ENCODE data around the gene RNF213.

RNF213 gene

GRCh38 chr17:80419255-80419654 is 158.6 kb downstream of the RNF213 start:
- DNase-seq (ENCODE audit: low read depth): no peak

DNA sequence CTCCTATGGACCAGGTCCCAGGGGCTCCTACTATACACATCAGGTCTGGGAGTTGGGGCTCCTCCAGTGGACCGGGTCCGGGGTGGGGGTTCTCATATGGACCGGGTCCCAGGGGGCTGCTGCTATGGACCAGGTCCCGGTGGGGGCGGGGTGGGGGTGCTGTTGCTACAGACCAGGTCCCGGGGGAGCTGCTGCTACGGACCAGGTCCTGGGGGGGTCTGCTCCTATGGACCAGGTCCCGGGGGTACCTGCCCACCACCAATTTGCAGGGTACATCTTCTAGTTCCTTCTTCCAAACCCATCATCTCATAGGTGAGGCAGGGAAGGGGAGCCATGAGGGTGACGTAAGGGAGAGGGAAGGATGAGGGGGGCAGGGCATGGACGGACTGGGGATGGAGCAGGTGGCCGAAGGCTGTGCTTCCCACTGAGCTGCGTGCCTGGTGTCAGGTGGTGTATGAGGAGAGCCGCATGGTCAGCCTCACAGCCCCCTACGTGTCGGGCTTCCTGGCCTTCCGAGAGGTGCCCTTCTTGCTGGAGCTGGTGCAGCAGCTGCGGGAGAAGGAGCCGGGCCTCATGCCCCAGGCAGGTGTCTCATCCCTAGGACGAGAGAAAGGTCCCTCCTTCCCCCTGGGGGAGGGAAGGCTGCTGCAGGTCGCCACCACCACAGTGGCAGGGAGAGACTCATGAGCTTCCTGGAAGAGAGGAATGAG is 160.9 kb downstream of the RNF213 start:
- no peak for DNase-seq (ENCODE audit: low read depth)

DNA sequence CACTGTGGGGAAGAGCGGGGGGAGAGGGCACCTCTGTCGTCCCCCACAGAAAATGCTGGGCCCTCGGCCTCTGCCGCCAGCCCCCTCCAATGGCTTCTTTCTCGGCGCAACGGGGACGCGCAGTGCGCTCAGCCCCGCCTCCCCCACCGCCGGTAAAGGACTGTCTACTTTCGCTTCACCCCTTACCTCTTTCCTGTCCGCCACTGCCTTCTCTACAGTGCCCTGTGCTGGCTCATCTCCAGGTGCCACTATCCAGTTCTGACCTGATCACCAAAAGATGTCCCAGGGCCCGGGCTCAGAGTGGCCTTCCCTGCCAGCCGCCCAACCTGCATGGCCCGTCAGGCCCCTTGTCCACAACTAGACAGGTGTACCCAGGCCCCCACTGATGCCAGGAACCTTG is 161.6 kb downstream of the RNF213 start:
- no peak for DNase-seq (ENCODE audit: low read depth)

DNA sequence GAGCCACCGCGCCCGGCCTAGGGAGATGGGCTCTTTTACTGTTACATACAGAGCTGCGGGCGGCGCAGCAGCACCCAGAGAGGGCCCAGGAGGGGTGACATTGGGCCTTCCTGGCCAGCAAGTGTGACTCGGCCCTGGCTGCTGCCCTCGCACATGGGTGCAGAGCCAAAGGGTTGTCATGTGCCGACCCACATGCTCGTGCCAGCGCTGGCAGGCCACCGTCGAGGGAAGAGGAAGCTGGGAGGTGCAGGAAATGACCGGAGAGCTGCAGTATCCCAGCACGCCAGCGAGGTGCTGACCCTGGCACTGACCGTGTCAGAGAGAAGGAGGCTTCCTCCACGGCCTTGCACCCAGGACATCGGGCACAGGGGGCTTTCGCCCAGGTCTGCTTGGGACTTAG is 162.3 kb downstream of the RNF213 start:
- no peak for DNase-seq (ENCODE audit: low read depth)

DNA sequence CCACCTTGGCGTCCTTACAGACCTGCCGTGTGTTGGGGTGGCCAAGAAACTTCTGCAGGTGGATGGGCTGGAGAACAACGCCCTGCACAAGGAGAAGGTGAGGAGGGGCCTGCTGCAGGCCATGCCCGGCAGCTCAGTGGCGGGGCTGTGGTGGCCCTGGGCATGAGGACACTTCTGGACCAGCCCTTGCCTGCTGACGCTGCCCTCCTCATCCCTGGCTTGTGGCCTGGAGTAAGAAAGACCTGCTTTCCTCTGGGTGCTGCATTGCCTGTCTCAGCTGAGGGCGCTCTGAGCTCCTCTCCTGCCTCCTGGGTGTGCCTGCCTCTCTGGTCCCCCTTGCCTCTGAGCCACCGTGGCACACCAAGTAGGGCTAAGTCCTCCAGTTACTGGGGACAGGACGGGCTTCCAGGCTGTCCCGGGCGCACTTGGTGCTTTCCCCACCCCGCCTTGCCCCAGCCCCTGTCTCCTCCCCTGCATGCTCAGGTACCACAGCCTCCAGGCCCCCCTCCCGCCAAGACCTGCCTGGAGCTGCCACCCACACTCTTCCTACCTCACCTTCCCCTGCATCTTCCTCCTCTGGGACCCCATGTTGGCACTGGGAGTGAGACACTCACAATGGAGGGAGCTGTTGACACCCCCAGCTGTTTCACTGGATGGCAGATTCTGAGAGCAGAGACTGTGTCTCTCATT is 163.0 kb downstream of the RNF213 start:
- no peak for DNase-seq (ENCODE audit: low read depth)

- DNase-seq (ENCODE audit: low read depth): no peak
Observed at GRCh38 chr17:80424261-80424660, 163.6 kb downstream of the RNF213 start.

GRCh38 chr17:80424878-80425765 is 164.5 kb downstream of the RNF213 start:
- no peak for DNase-seq (ENCODE audit: low read depth)

GRCh38 chr17:80425835-80426426 is 165.3 kb downstream of the RNF213 start:
- DNase-seq (ENCODE audit: low read depth): no peak

- DNase-seq (ENCODE audit: low read depth): peak; percentile 74
Observed at GRCh38 chr17:80426671-80427326, 166.1 kb downstream of the RNF213 start.

DNA sequence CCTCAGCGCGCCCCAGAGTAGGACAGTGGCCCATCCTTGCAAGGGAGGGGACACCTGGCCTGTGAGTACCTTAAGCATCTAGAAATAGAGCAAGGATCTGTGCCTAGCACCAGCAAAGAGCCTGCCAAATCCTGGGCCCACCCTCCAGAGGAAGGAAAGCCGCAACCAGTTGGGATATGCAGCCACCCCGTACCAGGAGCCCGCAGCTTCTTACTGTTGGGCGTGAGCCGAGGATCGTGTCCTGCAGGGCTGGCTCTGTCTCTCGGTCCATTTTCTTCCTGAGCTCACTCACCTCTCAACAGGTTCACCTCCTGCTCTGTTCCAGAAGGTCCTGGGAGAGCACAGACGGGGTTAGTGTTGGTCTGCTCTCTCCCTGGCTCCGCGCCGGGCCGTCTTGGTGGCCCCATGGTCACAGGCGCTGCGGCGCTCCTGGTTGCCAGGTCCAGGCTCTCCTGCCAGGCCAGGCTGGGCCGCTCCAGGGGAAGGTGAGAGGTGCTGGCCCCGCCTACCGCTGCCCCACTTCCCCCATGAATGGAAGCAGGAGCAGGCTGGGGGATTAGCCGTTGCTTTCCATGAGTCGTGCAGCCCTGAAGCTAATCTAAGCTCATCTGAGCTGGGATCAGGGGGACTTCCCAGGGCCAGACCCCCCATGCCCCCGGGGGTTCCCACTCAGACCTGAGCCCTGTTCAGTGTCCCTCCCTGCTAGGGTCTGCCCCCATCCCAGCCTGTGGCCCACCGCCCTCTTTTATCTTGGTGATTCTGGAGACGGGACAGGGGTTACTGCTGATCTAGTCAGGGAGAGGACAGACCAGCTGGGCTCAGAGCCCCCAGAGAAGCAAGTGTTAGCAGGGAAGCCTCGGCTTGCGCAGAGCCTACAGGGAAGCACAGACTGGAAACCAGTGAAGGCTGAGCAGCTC is 167.0 kb downstream of the RNF213 start:
- DNase-seq (ENCODE audit: low read depth): no peak

DNA sequence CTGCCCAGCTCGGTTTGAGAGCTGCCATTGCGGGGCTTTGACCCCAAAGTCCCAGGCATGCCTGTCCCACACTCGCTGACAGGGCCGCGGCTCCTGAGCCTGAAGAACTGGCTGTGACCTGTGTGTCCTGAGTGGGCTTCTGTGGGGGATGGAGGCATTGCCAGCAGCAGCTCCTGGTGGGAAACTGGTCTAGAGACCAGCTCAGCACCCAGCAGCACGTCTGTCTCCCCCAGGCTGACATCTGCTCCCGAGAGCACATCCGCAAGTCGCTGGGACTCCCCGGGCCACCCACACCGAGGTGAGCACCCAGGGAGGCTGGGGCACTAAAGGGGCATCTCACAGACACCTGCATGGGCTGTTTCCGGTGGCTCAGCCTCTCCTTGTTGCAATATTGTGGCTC is 167.7 kb downstream of the RNF213 start:
- DNase-seq (ENCODE audit: low read depth): no peak

GRCh38 chr17:80428796-80429195 is 168.1 kb downstream of the RNF213 start:
- no peak for DNase-seq (ENCODE audit: low read depth)

DNA sequence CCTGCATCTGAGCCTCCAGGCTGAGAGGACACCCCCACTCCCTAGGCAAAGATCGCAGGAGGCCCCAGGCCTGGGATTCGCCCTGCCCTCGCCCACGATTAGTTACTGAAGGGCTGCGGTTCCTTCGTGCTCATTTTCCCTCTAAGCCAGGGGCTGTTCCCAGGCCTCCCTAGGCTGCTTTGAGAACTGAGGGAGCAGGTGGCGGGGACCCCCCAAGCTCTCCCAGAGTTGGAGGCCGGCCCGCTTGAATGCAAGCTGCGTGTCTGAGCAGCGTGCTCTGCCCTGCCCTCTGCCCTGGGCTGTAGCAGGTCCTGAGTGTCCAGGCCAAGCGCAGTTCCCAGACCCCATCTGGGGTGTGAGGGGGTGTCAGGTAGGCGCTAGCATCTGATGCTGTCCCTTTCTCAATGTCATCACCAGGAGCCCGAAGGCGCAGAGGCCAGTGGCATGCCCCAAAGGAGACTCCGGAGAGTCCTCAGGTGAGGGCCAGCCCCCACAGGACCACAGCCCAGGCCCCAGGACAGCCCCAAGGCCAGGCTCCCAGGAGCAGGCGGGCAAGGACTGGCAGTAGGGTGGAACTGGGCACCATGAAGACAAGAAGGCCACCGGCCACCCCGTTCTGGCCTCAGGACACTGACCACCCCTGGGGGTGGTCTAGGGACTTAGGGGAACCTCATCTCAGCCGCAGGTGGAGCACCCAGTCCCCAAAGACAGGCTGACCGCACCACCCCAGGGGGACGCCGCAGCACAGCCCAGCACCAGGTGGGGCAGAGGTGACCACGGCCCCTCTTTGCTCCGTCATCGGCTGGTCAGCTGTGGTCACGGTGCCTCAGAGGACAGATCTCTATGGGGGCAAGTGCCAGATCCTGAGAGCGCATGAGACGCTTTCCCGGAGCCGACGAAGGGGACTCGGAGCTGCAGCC is 169.0 kb downstream of the RNF213 start:
- no peak for DNase-seq (ENCODE audit: low read depth)

DNA sequence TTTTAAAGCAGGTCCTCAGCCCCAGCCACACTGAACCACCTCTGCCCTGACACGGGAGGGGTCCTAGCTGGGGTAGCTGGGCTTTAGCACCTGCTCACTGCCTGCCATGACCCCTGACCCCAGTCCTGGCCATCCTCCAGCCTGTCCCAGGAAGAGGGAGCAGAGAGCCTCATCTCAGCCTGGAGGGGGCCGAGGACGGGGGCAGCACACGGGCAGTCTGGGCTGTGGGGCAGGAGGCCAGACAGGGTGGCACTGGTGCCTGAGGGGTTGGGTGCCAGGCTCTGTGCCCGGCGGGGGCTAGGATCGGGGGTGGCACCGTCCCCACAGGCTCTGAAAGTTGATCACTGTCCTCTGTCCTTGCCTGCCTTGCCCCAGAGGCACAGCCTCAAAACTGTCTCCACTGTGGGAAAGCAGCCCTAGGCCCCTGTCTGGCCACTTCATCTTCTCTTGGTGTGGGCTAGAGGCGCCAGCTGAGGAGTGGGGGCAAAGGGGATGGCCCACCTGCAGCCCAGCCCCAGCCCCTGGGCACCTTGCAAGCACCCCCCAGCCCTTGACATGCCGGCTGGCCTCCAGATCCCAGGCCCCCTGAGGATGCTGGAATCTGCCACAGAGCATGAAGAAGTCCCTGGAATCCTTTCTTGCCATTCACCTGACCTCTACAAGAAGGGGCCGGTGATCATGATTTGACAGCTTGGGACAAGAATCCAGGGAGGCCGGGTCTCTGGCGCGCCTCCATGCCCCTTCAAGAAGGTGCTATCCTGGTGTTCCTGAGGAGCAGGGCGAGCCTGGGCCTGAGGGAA is 170.0 kb downstream of the RNF213 start:
- no peak for DNase-seq (ENCODE audit: low read depth)

DNA sequence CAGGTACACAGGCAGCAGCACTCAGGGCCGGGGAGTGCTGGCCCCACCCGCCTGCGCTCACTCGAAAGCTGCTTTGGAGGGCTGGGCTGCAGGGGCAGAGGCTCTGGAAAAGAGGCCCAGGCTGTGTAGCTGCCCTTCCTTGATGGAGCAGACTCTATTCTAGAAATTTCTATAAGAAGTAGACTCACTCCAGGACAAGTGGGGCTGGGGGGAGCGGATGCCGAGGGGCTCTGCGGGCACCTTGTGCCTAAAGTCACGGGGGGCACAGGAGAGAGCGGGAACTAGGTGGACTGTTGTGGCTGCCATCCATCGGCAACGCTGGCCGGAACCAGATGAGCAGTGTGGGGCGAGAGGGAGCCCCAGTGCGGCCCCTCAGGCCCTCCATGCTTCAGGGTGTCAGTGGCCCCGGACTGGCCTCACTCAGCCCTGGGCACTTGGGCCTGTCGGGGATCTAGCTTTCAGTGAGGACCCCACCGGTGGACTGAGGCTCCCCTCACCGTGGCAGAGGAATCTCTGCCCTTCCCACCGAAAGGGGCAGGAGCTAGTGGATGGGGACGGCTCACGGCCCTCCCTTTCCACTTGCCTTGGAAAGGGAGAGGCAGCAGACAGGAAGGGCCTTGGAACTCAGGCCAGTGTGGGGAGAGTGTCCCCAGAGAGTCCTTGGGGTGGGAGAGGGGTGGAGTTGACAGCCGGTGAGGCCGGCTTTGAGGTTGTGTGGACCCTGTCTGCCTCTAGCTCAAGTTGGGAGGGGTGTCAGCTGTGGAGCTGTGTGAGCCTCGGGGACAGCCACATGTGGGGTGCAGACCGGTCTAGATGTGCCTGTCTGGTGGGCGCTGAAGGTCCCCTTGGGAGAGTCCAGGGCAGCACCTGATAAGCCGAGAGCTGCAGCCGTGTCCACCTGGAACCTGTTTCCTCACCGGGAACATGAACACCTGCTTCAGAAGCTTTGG is 170.9 kb downstream of the RNF213 start:
- DNase-seq (ENCODE audit: low read depth): no peak

DNA sequence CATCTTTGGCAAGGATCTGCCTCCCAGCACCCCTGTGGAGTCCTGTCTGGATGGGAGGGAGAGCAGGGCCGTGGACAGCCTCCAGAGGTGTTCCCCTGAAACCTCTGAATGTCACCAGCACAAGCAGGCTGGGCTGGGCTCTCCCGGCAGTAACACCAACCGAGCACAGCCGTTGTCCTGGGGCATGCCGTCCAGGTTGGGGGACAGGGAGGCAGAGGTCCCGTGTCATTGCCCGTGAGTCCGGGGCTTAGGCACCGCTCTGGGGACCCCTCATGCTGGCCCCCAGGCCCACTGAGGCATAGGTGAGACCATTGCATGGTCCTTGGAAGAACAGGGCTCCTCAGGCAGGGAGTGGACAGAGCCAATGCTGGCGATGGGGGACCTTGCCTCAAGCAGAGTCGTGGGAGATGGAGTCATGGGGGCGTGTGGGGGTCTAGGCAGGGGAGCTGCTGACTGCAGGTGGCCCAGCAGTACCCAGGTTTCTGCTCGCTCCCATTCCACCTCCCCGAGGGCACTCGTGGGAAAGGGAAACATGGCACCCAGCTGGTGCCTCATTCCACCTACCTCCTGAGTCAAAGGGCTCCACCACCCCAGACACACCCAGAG is 171.8 kb downstream of the RNF213 start:
- no peak for DNase-seq (ENCODE audit: low read depth)

DNA sequence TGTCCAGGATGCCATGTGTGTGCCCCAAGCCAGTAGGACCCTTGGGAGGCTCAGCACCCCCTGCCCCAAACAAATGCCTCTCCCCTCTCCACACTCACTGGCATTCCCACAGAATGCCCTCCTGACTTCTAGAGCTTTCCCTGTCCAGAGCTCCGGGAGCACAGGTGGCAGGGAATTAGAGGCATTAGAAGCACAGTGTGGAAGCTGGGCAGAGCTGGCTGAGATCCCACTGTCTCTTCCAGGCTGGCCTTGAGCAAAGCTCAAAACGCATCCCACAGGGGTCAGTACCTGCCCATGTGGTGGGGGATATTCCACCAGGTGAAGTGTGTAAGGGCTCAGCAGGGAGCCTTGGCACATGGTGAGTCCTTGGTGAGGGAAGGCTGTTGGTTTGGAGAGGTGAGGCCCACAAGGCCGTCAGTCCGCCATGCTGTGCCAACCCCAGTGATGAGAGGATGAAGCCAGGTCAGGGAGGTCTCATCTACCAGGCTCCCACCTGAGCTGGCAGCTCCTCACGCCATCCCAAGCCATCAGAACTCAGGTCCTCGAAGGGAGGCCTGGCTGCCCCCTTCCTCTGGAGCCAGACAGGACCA is 172.4 kb downstream of the RNF213 start:
- DNase-seq (ENCODE audit: low read depth): no peak
